NCI-H2227 treated with DMSO at 0.1 percent for 48 hours (cell line): ENCODE results near the gene PRKAR1A.

Experiments used
- DNase-seq: peaks from one replicate; lab custom pipeline; 2025; lab: John Stamatoyannopoulos, UW

The PRKAR1A gene

DNA sequence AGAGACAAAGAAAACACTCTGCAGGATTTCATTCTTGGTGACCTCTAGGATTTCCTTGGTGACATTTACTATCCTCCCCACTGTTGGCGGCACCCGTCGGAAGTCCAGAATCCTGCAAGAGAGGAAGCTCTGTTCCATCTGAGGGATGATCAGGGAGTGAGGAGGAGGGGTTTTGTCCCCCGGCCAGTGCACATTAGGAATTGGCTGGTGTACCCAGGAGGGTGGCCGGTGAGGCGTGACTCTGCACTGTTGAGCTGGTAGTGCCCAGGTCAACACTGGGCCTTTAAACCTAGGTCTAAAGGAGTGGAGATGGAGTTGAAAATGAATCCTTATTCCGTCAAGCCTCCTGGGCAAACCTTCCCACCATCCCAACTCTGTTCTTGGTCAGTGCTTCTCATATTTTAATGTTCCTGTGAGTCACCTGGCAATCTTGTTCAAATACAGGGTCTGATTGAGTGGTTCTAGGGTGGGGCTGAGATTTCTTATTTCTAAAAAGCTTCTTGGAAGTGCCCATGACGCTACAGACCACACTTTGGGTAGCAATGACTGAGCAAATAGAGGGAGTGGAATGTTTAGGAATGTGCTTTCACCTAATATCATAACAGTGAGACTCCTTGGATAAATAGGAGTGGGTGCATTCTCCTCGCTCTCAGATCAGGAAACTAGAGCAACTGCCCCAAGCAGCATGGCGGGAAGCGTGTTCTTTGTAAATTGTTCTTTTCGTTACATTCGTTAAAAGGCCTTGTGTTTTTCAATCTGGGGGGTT lies 30.7 kb downstream of the PRKAR1A start:
- DNase-seq = no peak

DNA sequence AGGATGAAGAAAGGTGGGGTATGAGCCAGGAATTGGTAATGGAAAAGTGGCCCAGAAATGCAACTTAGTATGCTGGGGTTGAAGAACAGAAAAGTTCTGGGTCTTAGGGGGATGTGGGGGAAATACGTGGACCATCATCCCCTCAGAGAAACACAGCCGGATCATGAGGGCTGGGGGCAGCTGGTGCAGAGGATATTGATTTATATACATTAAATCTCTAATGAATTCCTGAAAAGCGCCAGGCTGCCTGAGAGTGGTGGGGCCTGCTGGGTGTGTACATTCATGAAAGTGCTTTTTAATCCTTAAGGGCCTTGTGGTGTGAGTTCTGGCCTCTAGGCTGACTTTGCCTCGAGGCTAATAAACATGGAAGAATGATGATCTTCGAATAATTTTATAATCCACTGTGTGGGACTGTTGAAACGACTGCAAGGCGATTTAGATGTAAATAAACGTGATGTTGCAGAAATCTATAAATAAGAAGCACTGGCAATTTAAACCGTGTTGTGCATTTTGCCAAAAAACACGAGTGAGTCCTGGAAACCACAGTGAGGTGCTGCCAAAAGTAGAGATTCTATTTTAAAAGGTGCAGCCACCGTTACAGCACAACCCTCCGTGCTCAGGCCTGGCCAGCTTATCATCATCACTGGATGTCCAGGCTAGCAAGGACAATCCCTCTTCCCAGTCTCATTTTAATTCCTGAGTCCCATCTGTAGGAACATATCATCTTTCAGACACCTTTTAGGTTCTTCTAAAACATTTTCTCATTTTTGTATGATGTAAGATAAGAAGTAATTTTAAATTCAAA lies 32.1 kb downstream of the PRKAR1A start:
- no peak for DNase-seq

DNA sequence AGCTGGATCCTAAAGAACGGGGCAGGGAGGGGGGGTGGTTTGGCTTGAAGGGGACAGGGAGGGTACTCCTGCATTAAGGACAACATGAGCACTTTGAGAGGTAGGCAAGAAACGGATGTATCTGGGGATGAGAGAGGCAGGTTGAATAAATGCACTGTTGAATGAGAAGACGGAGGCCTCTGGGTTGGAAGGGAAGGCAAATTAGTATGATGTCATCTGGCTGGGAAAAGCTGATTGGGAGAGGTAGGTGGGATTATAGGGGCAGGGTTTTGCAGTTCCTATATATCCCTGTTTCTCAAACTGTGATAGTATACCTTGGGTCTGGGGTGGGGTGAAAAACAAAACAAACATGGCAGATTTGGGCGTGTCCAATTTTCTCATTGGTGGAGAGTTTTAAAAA lies 44.3 kb downstream of the PRKAR1A start:
- no peak for DNase-seq

DNA sequence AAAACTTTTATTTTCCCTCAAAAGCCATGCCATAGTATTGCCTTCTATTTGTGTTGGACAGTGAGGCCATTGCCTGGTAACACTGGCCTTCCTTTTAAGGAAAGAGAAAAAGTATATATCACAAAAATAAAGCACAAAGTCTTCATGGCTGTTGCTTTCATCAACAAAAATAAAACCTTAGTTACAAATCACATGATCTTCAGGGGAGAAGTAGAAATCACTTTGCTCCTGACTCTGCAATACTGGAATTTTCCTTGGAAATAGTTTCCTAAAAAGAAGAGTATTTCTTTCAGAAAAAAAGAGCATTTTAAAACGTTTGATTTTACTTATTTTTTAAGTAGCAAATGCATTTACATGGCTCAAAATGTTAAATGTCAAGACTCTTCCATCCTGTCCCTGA lies 47.1 kb downstream of the PRKAR1A start:
- no peak for DNase-seq

DNA sequence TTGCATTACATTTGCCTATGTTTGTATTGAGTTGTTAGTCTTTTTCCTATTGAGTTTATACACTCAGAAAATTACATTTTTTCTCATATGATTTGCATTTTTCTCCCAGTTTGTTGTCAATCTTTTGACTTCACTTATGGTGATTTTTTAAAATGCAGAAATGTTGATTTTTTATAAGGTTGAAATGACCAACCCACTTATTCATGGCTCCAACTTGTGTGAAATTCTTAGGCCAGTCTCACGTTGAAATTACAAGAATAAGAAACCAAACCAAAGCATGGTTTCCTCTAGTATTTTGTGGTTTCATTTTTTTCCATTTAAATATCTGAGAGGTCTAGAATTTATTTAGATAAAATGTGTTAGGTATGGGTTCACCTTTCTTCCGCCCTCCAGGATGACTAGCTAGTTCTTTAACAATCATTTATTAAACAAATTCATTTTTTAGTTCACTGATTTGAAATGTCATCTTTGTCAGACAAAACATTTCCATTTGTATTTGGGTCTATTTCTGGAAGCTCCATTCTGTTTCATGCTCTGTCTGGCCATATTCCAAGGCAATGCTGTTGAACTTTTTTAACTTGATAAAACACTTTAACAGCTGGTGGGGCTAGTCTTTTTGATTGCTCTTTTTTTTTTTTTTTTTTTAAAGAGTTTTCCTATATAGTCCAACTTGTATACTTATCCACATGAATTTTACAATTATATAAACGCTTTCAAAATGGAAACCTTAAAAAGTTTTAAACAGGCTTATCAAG lies 48.9 kb downstream of the PRKAR1A start:
- no peak for DNase-seq

DNA sequence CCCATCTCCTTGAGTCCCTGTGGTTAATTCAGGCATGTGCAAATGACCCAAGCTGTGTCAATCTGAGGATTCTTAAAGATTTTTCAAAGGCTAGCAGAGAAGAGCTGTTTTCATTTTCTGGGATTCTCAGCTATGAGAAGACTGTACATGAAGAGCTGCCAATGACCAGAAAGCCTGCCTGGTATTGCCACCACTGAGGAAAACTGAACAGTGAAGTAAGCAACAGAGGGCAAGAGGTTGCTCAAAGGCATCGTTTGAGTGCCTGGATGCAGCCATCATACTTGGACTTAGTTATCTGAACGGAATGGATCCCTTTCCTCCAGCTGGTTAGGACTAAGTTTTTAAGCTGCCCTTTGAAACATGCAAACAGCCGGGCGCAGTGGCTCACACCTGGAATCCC lies 50.5 kb downstream of the PRKAR1A start:
- no peak for DNase-seq

DNA sequence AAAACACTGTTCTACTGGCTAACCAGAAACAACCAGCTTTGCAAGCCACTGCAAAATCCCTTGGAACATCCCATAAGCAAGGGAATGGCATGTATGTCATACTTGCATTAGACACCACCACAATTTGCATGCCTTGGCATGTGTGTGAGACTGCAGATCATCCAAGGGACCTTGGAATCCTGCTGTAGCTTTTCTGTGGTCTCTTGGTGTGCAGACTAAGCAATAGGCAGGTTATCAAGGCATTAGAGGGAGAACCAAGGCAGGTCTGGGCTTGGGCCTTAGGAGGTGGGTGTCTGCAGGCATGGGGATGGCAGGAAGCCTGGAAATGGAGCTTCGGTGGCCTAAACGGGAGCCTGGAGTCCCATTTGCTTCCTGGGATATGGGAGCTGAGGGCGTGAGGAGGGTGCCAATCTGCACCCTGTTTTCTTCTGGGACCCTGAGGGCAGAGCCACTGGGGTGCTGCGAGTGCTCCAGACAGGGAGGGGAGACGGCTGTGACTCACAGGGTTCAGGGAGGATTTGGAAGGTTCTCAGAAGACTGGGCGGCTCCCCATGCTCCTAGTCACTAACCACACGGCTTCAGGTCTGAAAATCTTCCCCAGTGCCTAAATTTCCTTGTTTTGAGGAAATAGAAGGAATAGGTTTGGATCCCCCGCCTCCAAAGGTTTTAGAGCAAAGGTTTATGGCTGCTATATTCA lies 52.3 kb downstream of the PRKAR1A start:
- no peak for DNase-seq

DNA sequence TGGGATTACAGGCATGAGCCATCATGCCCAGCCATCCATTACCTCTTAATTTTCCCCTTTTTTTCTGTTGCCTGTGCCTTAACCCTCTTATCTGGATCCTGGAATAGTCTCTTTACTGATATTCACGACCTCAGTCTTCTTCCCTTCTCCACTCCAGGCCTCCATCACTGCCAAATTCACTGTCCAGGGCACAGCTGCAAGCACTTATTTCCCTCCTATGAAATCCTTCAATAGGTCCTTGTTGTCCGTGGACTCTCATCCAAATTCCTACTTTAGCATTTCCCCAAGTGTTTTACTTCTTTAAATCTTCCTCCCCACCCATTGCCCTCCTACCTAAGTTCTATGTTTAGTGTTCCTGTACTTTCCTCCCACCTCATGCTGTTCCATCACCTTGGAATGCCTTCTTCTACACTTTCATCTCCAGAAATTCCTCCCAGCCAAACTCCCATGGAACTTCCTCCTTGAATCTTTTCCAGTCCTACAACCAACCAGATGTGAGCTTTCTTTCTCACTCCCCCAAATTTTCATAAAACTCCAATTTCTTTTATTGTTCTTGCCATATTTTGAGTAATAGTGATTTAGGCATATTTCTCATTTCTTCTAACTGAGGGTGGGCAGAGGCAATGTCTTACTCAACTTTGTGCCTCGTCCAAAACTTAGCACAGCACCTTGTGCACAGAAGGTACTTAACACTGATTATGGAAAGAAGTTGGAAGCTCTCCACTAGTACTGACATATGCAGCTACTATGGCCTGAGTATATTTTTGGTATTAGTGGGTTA lies 53.6 kb downstream of the PRKAR1A start:
- DNase-seq = no peak

DNA sequence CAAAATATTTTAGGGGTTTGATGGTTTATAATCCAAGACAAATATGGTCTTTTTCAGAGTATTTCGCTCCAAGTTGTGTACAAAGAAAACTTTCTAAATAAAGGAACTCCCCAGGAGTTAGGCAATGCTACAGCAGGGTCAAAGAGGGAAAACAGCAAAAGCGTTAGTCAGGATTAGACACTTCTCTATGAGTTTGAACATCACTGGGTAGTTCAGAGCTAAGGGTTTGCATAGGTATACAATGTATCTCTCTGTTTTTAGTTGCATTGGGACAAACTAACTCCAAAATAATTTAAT lies 54.2 kb downstream of the PRKAR1A start:
- DNase-seq = no peak

DNA sequence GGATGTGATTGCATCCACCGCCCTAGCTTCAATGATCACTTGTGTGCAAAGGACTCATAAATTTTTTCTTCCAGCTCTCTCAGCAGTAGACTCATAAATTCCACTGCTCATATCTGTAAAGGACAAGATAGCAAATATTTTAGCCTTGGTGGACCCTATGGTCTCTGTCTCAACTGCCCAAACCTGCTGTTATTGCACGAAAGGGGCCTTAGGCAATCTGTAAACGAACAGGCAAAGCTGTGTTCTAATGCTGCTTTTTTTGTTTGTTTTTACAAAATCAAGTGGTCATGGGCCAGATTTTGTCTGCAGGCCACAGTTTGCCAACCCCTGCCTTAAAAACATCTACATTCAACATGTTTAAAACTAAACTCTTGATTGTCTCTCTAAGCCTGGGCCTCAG lies 54.8 kb downstream of the PRKAR1A start:
- no peak for DNase-seq

DNA sequence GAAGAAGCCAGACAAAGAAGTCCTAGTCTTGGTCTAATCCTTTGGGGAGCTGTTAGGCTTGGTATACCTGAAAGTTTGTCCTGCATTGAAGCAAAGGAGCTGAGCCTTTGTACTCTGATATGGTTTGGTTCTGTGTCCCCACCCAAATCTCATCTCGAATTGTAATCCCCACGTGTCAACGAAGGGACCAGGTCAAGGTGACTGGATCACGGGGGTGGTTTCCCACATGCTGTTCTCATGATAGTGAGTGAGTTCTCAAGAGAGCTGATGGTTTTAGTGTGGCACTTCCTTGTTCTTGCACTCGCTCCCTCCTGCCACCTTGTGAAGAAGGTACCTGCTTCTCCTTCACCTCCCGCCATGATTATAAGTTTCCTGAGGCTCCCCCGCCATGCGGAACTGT lies 55.4 kb downstream of the PRKAR1A start:
- no peak for DNase-seq

DNA sequence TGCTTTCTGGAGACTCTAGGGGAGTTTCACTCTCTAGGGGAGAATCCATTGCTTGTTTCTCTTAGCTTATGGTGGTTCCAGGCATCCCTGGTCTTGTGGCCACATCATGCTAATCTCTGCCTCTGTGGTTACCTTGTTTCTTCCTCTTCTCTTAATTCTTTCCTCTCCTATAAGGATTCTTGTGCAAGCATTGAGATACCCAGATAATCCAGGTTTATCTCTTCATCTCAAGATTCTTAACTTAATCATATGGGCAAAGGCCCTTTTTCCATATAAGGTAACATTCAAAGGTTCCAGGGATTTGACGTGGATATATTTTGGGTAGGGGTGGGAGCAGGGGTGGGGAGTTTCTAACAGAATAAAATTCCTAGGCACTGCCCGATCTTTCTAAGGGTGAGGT lies 56.4 kb downstream of the PRKAR1A start:
- DNase-seq = no peak

DNA sequence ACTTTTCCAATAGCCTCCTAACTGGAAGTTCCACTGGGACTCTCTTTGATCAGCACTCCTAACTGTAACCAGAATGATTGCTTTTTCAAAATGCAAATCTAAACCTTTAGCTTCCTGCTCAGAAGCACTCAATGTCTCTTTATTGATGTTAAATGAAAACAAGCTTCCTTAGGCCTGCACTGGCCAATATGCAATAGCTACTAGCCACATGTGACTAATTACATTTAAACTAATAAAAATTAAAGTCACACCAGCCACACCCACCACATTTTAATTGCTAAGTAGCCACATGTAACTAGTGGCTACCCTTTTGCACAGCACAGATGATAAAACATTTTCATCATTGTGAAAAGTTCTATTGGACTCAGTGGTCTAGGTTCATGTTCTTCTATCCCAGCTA lies 57.1 kb downstream of the PRKAR1A start:
- DNase-seq = no peak

DNA sequence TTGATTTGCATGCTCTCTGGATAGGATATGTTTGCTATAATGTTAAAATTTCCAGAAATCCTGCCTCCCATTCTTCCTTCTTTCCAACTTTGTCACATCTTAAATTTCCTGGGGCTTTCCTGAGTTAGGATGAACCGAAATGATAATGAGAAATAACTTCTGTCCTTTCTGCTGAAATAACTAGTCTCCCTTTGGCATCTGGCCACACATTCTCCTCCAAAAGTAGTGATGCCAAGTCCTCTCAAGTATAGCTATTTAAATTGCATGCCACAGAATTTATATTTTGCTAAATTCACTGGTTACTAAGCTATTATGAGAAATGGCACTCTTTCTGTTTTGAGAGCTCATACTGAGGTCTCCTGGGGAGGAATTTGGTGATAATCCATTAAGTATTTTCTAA lies 58.3 kb downstream of the PRKAR1A start:
- DNase-seq = no peak

DNA sequence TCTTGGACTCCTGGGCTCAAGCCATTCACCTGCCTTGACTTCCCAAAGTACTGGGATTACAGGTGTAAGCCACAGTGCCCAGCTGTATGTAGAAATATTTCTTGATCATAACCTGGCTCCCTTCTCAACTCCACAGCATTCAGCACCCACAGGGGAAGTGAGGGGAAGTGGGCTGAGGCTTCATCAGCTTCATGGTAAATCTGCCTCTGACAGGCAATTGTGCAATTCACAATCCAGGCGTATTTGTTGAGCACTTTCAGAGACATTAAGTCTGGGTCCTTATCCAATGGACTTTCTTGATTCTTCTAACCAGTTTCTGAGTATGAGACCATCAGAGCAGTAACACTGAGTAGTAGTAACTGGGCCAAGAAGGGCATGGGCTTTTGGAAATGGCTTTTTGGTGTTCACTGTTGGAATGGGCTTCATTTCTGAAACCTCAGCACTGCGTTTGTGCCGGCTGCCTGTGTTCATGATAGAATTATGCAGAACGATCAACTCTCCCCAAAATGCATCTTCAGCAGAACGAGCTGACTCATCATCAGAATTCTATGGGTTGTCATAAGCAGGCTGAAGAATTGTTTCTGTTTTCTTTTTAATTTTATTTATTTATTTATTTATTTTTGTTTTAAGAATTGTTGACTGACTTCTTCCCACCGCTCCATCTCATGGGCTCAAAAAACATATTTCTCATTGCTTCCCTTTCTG lies 60.1 kb downstream of the PRKAR1A start:
- no peak for DNase-seq

DNA sequence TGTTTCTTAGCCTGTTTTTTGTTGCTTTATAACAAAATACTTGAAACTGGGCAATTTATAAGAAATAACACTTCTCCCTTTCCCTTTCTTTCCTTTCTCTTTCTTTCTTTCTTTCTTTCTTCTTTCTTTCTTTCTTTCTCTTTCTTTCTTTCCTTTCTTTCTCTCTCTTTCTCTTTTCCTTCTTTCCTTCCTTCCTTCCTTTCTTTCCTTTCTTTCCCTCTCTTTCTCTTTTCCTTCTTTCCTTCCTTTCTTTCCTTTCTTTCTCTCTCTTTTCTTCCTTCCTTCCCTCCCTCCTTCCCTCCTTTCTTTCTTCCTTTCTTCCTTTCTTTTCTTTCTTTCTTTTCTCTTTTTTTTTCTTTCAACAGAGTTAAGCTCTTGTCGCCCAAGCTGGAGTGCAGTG lies 61.1 kb downstream of the PRKAR1A start:
- no peak for DNase-seq

DNA sequence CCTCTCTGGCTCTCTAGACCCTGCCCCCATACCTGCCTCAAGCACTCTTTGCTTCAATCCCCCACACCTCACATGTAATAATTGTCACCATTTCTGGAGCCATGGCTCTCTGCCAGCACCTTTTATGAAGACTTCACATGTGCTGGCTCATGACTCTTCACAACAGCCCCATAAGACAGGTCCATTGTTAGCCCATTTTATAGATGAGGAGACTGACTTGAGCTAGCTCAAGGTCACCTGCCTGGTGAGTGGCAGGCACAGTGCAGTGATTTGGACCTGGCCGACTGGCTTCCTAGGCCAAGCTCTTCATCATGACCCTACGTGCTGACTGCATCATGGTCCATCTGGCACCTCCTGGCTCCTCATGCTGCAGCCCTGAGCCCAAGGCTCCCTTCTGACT lies 63.9 kb downstream of the PRKAR1A start:
- DNase-seq = no peak

DNA sequence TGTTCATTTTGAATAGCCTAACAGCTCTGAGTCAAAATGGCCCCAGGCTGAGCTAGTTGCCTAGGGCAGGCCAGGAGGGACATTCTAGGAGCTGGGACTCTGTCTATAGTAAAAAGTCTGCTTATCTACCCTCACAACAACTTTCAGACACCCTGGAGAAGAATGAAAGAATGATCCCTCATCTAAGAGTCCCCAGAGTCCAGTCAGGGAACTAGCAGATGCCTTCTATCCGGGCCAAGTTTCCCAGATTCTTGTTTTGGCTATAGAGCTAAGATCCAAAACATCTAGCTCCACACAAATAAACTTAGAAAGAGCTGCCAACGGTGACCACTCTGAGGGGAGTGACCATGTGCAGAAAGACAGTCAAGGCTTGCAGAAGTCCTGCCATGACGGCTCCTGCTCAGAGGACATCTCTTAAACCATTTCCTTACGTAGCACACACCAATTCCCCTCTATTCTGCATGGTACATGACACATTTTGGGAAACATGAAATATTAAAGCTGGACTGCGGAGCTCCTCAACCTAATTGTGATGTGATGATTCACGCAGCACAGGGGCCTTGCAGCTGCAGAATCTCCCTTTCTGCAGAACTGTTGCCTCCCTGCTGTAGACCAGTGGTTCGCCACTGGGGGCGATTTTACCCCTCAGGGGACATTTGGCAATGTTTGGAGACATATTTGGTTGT lies 64.7 kb downstream of the PRKAR1A start:
- DNase-seq = no peak

DNA sequence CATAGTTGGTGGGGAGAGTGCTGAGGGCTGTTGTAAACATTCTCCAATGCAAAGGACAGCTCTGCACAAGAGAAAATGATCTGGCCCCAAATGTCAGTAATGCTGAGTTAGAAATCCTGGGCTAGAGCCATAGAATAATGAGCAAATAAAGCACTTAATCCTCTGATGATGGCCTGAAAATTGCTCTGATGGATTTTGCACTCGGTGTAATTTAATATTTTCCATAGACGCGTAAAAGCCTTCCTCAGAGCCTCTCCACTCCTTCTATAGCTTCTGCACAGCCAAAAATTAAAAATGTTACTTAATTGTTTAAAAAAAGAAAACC lies 65.2 kb downstream of the PRKAR1A start:
- no peak for DNase-seq

DNA sequence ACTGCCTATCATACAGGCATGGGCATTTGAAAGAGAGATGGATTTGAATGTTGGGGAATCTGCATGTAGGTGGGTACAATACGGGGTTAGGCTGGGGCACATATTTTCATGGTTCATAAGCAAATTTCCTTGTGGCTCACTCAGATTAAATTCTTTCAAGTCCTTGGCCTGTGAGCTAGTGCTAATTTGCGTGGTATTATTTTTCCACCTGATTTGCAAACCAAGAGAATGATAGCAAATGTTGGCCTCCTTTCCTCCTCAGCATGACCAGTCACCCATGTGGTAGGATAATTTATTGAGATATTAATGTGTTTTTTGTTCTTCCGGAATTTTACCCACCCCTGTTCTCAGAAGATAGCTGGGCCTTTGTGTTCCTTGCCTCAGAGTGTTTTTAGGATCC lies 66.0 kb downstream of the PRKAR1A start:
- DNase-seq = no peak
